Endothelial cell of umbilical vein (primary cell): ENCODE results near the gene STT3B. TPM values are rescaled to one million over a fixed set of nuclear protein-coding genes. Genes with fewer than 3 reads are reported as not detected.

Experiments
- BruUV-seq: library from RNA; stranded (reverse); fragments of 400-500 nt; replicated peaks from 2 replicates; lab custom pipeline; 2021; lab: Mats Ljungman, UMichigan
- CTCF ChIA-PET: fragments of 300-600, 350-600 bp; sonication (Branson Sonifier 250); formaldehyde crosslinking; loops from one replicate; lab custom pipeline; 2021; ENCODE audit warnings: antibody characterized with exemption, inconsistent platforms; lab: Charles Lee
- POLR2A ChIA-PET: fragments of 300-600, 350-600 bp; sonication (Branson Sonifier 250); formaldehyde crosslinking; loops from one replicate; lab custom pipeline; 2021; ENCODE audit warnings: antibody characterized with exemption, inconsistent platforms; lab: Charles Lee
- DNase-seq: peaks from one replicate; pipeline ENCODE4 v3.0.0-alpha.2; 2011; ENCODE audit warnings: low read depth, low spot score
- FAIRE-seq: peaks from 2 replicates; lab custom pipeline; 2011; peaks lifted over from hg19 to GRCh38; lab: Jason Lieb, UNC
- H2AFZ ChIP-seq: 2 replicates; pipeline ENCODE4 v1.6.0; 2012; ENCODE audit warnings: low read depth, low read length, control low read depth, inconsistent platforms
- H3K27ac ChIP-seq: 2 replicates; pipeline ENCODE4 v1.5.1; 2011; ENCODE audit warnings: low read depth, mild to moderate bottlenecking, control low read depth, low read length, moderate library complexity; ENCODE audit not compliant: insufficient read depth
- H3K27me3 ChIP-seq, 2 experiments: 2 replicates each; pipeline versions ENCODE4 v1.6.0 to v1.6.1; 2011; ENCODE audit warnings: low read length in 2 of 2, mixed read lengths in 1 of 2; ENCODE audit not compliant: control insufficient read depth in 2 of 2, insufficient read depth in 2 of 2
- H3K36me3 ChIP-seq, 2 experiments: 2 replicates in 1 of 2; 3 replicates in 1 of 2; pipeline ENCODE4 v1.5.1; 2011; ENCODE audit warnings: low read length in 2 of 2, mild to moderate bottlenecking in 1 of 2, moderate library complexity in 1 of 2; ENCODE audit not compliant: control insufficient read depth in 2 of 2, insufficient read depth in 2 of 2; ENCODE audit errors: extremely low read depth in 1 of 2
- H3K4me1 ChIP-seq: 3 replicates; pipeline ENCODE4 v1.5.1; 2011; ENCODE audit warnings: mild to moderate bottlenecking, low read length; ENCODE audit not compliant: control insufficient read depth, insufficient read depth; ENCODE audit errors: extremely low read depth
- H3K4me2 ChIP-seq: 2 replicates; pipeline ENCODE4 v1.6.1; 2011; ENCODE audit warnings: low read length, control low read depth, mixed read lengths; ENCODE audit not compliant: insufficient read depth
- H3K4me3 ChIP-seq, 3 experiments: fragments of 200-600 bp in 1 of 3; sonication (generic), shearing (Covaris generic) in 1 of 3; replicated peaks in 1 of 3; 2 replicates each; pipeline ENCODE4 v1.5.1; 2011 to 2016; ENCODE audit warnings: control low read depth in 3 of 3, low read length in 3 of 3, mild to moderate bottlenecking in 2 of 3, inconsistent platforms in 1 of 3, low read depth in 1 of 3, moderate library complexity in 1 of 3; ENCODE audit not compliant: insufficient read depth in 1 of 3
- H3K79me2 ChIP-seq: 2 replicates; pipeline ENCODE4 v1.6.0; 2012; ENCODE audit warnings: low read length, inconsistent platforms; ENCODE audit not compliant: control insufficient read depth, insufficient read depth
- H3K9ac ChIP-seq: replicated peaks from 2 replicates; pipeline ENCODE3; 2011; ENCODE audit warnings: low read length, control low read depth; ENCODE audit not compliant: insufficient read depth; ENCODE audit errors: extremely low read depth
- H3K9me1 ChIP-seq: replicated peaks from 3 replicates; pipeline ENCODE4 v1.6.0; 2011; ENCODE audit warnings: mild to moderate bottlenecking, low read length; ENCODE audit not compliant: control insufficient read depth, insufficient read depth; ENCODE audit errors: extremely low read depth
- H3K9me3 ChIP-seq: replicated peaks from 2 replicates; pipeline ENCODE4 v1.5.1; 2012; ENCODE audit warnings: low read length, inconsistent platforms; ENCODE audit not compliant: control insufficient read depth, insufficient read depth
- H4K20me1 ChIP-seq: replicated peaks from 2 replicates; pipeline ENCODE3; 2011; ENCODE audit warnings: mild to moderate bottlenecking, low read length; ENCODE audit not compliant: control insufficient read depth, insufficient read depth; ENCODE audit errors: extremely low read depth
- EZH2 ChIP-seq: IDR thresholded peaks from 2 replicates; pipeline ENCODE4 v1.6.1; 2012; ENCODE audit warnings: borderline replicate concordance, low read depth, mild to moderate bottlenecking, moderate library complexity, low read length, inconsistent platforms; ENCODE audit not compliant: severe bottlenecking
- FOS ChIP-seq: IDR thresholded peaks from 2 replicates; pipeline ENCODE4 v1.6.1; 2011; ENCODE audit warnings: mild to moderate bottlenecking, low read length, moderate library complexity, borderline replicate concordance; ENCODE audit not compliant: insufficient read depth
- JUN ChIP-seq: IDR thresholded peaks from 2 replicates; pipeline ENCODE4 v1.6.1; 2011; ENCODE audit warnings: borderline replicate concordance, low read depth; ENCODE audit not compliant: insufficient read length, insufficient read depth
- MAX ChIP-seq: IDR thresholded peaks from 2 replicates; pipeline ENCODE4 v1.6.1; 2011; ENCODE audit not compliant: insufficient read depth, insufficient read length
- MYC ChIP-seq: IDR thresholded peaks from one replicate; pipeline ENCODE4 v1.6.1; 2011; ENCODE audit warnings: mild to moderate bottlenecking, low read depth, low read length
- POLR2A ChIP-seq: IDR thresholded peaks from 2 replicates; pipeline ENCODE4 v1.6.1; 2012; ENCODE audit warnings: low read depth, mild to moderate bottlenecking, control low read depth, low read length
- POLR2AphosphoS5 ChIP-seq: IDR thresholded peaks from 2 replicates; pipeline ENCODE4 v1.6.1; 2012; ENCODE audit warnings: low read depth, mild to moderate bottlenecking, control low read depth, low read length, moderate library complexity; ENCODE audit not compliant: insufficient read depth
- dilution Hi-C: fragments of 300-500 bp; cut with MboI; formaldehyde crosslinking; loops from one replicate; pipeline ENCODE4 v1.15.0; 2019; ENCODE audit warnings: low sequenced_read_pairs; ENCODE audit not compliant: extremely low pct_ligation_motif_present
- intact Hi-C: fragments of 100-400 bp; cut with micrococcal nuclease; formaldehyde crosslinking; loops from one replicate; pipeline ENCODE4 v1.10.0; 2022
- polyA plus RNA-seq, 4 experiments: library from polyadenylated mRNA; depleted of rRNA in 3 of 4; stranded (reverse) in 3 of 4; unstranded in 1 of 4; fragments of >200 nt; gene quantifications; 2 replicates each; pipeline versions ENCODE4 v1.2.1 to v1.2.3, GENCODE V29; 2011 to 2012; ENCODE audit warnings: missing spikeins in 1 of 4
- total RNA-seq: library from RNA; stranded (reverse); gene quantifications from 2 replicates; pipeline ENCODE4 v1.2.3, GENCODE V29; 2021

STT3B gene
- total and polyA plus RNA-seq, 2 donors (not counting 3 experiments of a cell fraction or from before 2014, with no cell fraction given): 56.4 to 113 TPM

GRCh38 chr3:31559872-31560534, 27.3 kb downstream of the STT3B start:
- BruUV-seq: no TSS peak
- Histone ChIP-seq H3K9ac (no peak overlapping the region), H3K27me3 (no peaks in the 10 kb centered on the region), H3K9me3 (no peaks in the 10 kb centered on the region), H2AFZ (no peak overlapping the region), H3K9me1 (no peaks in the 10 kb centered on the region), H3K79me2 (peaks cover 94% of the 10 kb centered on the region), H3K4me3 (no peak overlapping the region), H3K27ac (no peak overlapping the region), H3K4me2 (no peak overlapping the region), H3K36me3 (no peaks in the 10 kb centered on the region), H4K20me1 (peaks cover 12% of the 10 kb centered on the region), H3K4me1 (peaks cover 1% of the 10 kb centered on the region)
- POLR2A ChIA-PET: no interaction called here
- FAIRE-seq (no peak), DNase-seq (no peak)
- intact Hi-C loops: no loop called here
- CTCF ChIA-PET: no interaction called here
- TF ChIP-seq EZH2 (no peak), MAX (no peak), JUN (no peak), POLR2AphosphoS5 (no peak), POLR2A (no peak), MYC (no peak)
- dilution Hi-C loops: no loop called here

GRCh38 chr3:31561891-31562290, 29.2 kb downstream of the STT3B start:
- intact Hi-C loops: no loop called here
- dilution Hi-C loops: no loop called here
- TF ChIP-seq POLR2A (no peak), EZH2 (no peak), POLR2AphosphoS5 (no peak), MAX (no peak), JUN (no peak), MYC (no peak), FOS (no peak)
- no peak overlapping the region for H2AFZ ChIP-seq
- BruUV-seq: no TSS peak
- CTCF ChIA-PET: no interaction called here
- peaks cover 13% of the 10 kb centered on the region for H4K20me1 ChIP-seq
- H3K79me2 ChIP-seq: peaks cover 95% of the 10 kb centered on the region
- no peaks in the 10 kb centered on the region for H3K27me3 ChIP-seq
- FAIRE-seq (no peak), DNase-seq (no peak)
- POLR2A ChIA-PET: no interaction called here
- no peak overlapping the region for H3K4me3 ChIP-seq
- H3K27ac ChIP-seq: no peak overlapping the region
- peaks cover 4% of the 10 kb centered on the region for H3K4me1 ChIP-seq
- H3K9ac ChIP-seq: no peak overlapping the region
- no peaks in the 10 kb centered on the region for H3K9me3 ChIP-seq
- H3K36me3 ChIP-seq: no peaks in the 10 kb centered on the region
- no peaks in the 10 kb centered on the region for H3K9me1 ChIP-seq
- H3K4me2 ChIP-seq: no peak overlapping the region
